Mucosa of descending colon (tissue), 3 donors: Measurements from ENCODE around the gene BLZF1. TPM values are rescaled to one million over a fixed set of nuclear protein-coding genes. Genes with fewer than 3 reads are reported as not detected.

ENCODE experiments used
- ATAC-seq: fragments of 200-7000 bp; cut with Tn5 transposase; one replicate; pipeline ENCODE4 v1.9.1; 2020; ENCODE audit warnings: mild to moderate bottlenecking, moderate library complexity
- DNase-seq, 3 donors: peaks; one replicate each; pipeline ENCODE4 v3.0.0-alpha.2; 2020
- H3K36me3 ChIP-seq: fragments of 200-600 bp; one replicate; pipeline ENCODE4 v1.8.0; 2021; ENCODE audit warnings: low read depth, mild to moderate bottlenecking
- H3K4me1 ChIP-seq: fragments of 200-600 bp; one replicate; pipeline ENCODE4 v1.8.0; 2021; ENCODE audit warnings: low read depth, mild to moderate bottlenecking
- H3K4me3 ChIP-seq: fragments of 200-600 bp; one replicate; pipeline ENCODE4 v1.8.0; 2021; ENCODE audit warnings: mild to moderate bottlenecking
- H3K9me3 ChIP-seq: fragments of 200-600 bp; one replicate; pipeline ENCODE4 v1.8.0; 2021; ENCODE audit warnings: mild to moderate bottlenecking
- intact Hi-C, 2 donors: fragments of 100-400 bp; cut with DNase I in 1 of 2; cut with micrococcal nuclease in 1 of 2; formaldehyde crosslinking; loops; one replicate each; pipeline versions ENCODE4 v1.11.0 to v1.11.1; 2022; cut with DNase I, micrococcal nuclease
- total RNA-seq, 3 donors: library from RNA; stranded (reverse); fragmentation: NEBNext Ultra II Directional in 2 of 3; extraction: Animal tissue kit (Norgen Biotek cat#: 25700) in 2 of 3; gene quantifications; one replicate each; pipeline versions ENCODE4 v1.2.1 to v1.2.4, GENCODE V29; 2021 to 2023
- TF ChIP-seq, protein P1 (sequence below): fragments of 200-600 bp; IDR thresholded peaks from one replicate; pipeline ENCODE4 v1.8.0; 2022; ENCODE audit warnings: antibody characterized with exemption, mild to moderate bottlenecking
- donor health status: DM: no; HTN: no; CAD: no; lungs with moderate emphysema.
- donor health status: DM: no; HTN: no; CAD: no.
- donor health status: DM: no; HTN: yes; CAD: no.

BLZF1 gene
- total RNA-seq, 3 donors from 2014 or later, result 23.5 to 35.9 (median 30.8) TPM

- TF ChIP-seq, protein P1, sequence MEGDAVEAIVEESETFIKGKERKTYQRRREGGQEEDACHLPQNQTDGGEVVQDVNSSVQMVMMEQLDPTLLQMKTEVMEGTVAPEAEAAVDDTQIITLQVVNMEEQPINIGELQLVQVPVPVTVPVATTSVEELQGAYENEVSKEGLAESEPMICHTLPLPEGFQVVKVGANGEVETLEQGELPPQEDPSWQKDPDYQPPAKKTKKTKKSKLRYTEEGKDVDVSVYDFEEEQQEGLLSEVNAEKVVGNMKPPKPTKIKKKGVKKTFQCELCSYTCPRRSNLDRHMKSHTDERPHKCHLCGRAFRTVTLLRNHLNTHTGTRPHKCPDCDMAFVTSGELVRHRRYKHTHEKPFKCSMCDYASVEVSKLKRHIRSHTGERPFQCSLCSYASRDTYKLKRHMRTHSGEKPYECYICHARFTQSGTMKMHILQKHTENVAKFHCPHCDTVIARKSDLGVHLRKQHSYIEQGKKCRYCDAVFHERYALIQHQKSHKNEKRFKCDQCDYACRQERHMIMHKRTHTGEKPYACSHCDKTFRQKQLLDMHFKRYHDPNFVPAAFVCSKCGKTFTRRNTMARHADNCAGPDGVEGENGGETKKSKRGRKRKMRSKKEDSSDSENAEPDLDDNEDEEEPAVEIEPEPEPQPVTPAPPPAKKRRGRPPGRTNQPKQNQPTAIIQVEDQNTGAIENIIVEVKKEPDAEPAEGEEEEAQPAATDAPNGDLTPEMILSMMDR, result no peak
- peaks cover 3% of the 10 kb centered on the region for H3K4me1 ChIP-seq
- no peaks in the 10 kb centered on the region for H3K9me3 ChIP-seq
- ATAC-seq (no peak), DNase-seq (no peak)
- intact Hi-C loops, result loop anchor here (5.0 to 10.0 kb wide), 3 partner anchors 741 to 1003 kb away; no protein-coding TSS in a partner anchor
- no peak overlapping the region for H3K4me3 ChIP-seq
- H3K36me3 ChIP-seq, result no peaks in the 10 kb centered on the region
Observed at GRCh38 chr1:169347688-169348382, 20.2 kb upstream of the BLZF1 start.

GRCh38 chr1:169348383-169349036, 19.5 kb upstream of the BLZF1 start:
- Histone ChIP-seq H3K4me1 (peaks cover 3% of the 10 kb centered on the region), H3K4me3 (no peak overlapping the region), H3K36me3 (no peaks in the 10 kb centered on the region), H3K9me3 (peaks cover 2% of the 10 kb centered on the region)
- intact Hi-C loops, result loop anchor here (5.0 to 10.0 kb wide), 3 partner anchors 741 to 1004 kb away; no protein-coding TSS in a partner anchor
- ATAC-seq (peak; percentile 42), DNase-seq (peak in 1 of 3 donors; percentile 63)
- TF ChIP-seq, protein P1, result peak; percentile 52

DNA sequence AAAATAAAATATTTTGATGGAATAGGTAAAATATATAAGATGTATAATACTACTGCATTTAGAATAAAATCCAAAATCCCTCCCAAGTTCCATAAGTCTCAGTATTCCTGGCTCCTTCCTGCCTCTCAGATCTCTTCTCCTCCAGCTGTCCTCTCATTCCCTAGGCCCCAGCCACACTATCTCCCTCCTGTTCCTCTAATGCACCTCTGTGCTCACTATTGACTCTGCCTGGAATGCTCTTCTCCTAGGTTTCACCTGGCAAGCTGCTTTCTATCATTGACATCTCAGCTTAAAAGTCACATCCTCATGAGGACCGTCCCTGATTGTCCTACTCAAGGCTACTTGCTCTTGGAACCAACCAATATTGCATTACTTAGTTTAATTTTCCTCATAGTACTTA, 7.6 kb upstream of the BLZF1 start:
- Histone ChIP-seq H3K9me3 (peaks cover 3% of the 10 kb centered on the region), H3K4me3 (no peak overlapping the region), H3K36me3 (no peaks in the 10 kb centered on the region), H3K4me1 (no peaks in the 10 kb centered on the region)
- intact Hi-C loops, result no loop called here
- TF ChIP-seq, protein P1, result no peak
- ATAC-seq (no peak), DNase-seq (no peak)

DNA sequence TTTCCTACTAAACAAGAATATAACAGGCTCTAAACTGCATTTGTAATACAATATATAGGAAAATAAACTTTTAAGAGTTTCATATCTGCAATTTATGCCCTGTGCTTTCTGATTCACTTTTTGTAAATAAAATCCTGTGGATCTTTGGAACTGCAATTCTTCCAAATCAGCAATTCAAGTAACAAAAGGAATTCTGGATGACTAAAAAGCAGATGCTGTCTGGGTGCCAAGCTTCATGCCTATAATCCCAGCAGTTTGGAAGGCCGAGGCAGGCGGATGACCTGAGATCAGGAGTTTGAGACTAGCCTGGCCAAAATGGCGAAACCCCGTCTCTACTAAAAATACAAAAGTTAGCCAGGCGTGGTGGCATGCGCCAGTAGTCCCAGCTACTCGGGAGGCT, 6.7 kb upstream of the BLZF1 start:
- Histone ChIP-seq H3K4me3 (no peak overlapping the region), H3K9me3 (peaks cover 3% of the 10 kb centered on the region), H3K36me3 (no peaks in the 10 kb centered on the region), H3K4me1 (no peaks in the 10 kb centered on the region)
- intact Hi-C loops, result no loop called here
- TF ChIP-seq, protein P1, result no peak
- no peak for ATAC-seq
- DNase-seq, result no peak

DNA sequence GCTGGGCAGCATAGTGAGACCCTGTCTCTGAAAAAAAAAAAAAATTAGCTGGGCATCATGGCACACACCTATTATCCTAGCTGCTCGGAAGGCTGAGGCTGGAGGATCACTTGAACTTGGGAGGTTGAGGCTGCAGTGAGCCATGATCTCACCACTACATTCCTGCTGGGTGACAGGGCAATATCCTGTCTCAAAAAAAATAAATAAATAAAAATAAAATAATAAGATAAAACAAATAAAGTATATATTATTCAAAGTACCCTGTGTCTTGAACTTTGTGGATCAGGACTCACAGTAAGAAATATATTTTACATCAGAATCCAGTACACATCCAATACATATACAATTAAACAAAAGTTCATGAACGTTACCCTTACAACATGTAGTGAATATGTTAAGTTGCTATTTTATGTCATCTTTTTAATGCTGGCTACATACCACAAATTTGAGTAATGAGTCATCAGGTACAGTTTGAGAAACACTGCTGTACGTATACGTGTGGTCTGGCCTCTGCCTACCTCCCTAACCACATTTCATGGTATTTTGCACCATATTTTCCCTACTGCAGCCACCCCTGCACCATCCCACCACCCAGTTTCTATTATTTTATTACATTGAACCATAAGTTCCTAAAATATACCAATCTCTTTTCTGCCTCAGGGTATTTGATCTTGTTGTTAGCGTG, 4.8 kb upstream of the BLZF1 start:
- Histone ChIP-seq H3K9me3 (peaks cover 3% of the 10 kb centered on the region), H3K36me3 (no peaks in the 10 kb centered on the region), H3K4me3 (no peak overlapping the region), H3K4me1 (peaks cover 7% of the 10 kb centered on the region)
- ATAC-seq, result no peak
- no peak for DNase-seq
- TF ChIP-seq, protein P1, result no peak
- intact Hi-C loops, result no loop called here
